ENCODE results near the gene ARFGAP1.

ARFGAP1 gene

GRCh38 chr20:63240004-63240403 lies 32.6 kb upstream of the ARFGAP1 start:
- FAIRE-seq, result no peak
- no peak for DNase-seq (ENCODE audit: low spot score)

- FAIRE-seq (no peak), DNase-seq (ENCODE audit: low spot score) (no peak)
Measured at GRCh38 chr20:63241272-63241671, 31.3 kb upstream of the ARFGAP1 start.

- FAIRE-seq, result no peak
- DNase-seq (ENCODE audit: low spot score), result no peak
Measured at GRCh38 chr20:63242736-63243135, 29.9 kb upstream of the ARFGAP1 start.

- no peak for DNase-seq (ENCODE audit: low spot score)
- FAIRE-seq, result no peak
Measured at GRCh38 chr20:63243604-63244247, 28.9 kb upstream of the ARFGAP1 start.

GRCh38 chr20:63244468-63244867 lies 28.1 kb upstream of the ARFGAP1 start:
- FAIRE-seq, result no peak
- DNase-seq (ENCODE audit: low spot score), result no peak

GRCh38 chr20:63246490-63247288 lies 25.9 kb upstream of the ARFGAP1 start:
- DNase-seq (ENCODE audit: low spot score), result no peak
- FAIRE-seq, result no peak

GRCh38 chr20:63247671-63248228 lies 24.9 kb upstream of the ARFGAP1 start:
- FAIRE-seq, result no peak
- no peak for DNase-seq (ENCODE audit: low spot score)

GRCh38 chr20:63248835-63249591 lies 23.6 kb upstream of the ARFGAP1 start:
- DNase-seq (ENCODE audit: low spot score), result peak; percentile 77
- FAIRE-seq, result peak; percentile 83

GRCh38 chr20:63249891-63250290 lies 22.7 kb upstream of the ARFGAP1 start:
- no peak for DNase-seq (ENCODE audit: low spot score)
- FAIRE-seq, result no peak

GRCh38 chr20:63251350-63251749 lies 21.3 kb upstream of the ARFGAP1 start:
- FAIRE-seq (peak; percentile 61), DNase-seq (ENCODE audit: low spot score) (peak; percentile 12)

GRCh38 chr20:63252284-63252711 lies 20.3 kb upstream of the ARFGAP1 start:
- FAIRE-seq (no peak), DNase-seq (ENCODE audit: low spot score) (no peak)

- FAIRE-seq, result no peak
- no peak for DNase-seq (ENCODE audit: low spot score)
Measured at GRCh38 chr20:63253065-63253437, 19.6 kb upstream of the ARFGAP1 start.

GRCh38 chr20:63253438-63254231 lies 19.0 kb upstream of the ARFGAP1 start:
- DNase-seq (ENCODE audit: low spot score), result no peak
- no peak for FAIRE-seq

- no peak for DNase-seq (ENCODE audit: low spot score)
- FAIRE-seq, result no peak
Measured at GRCh38 chr20:63254232-63254605, 18.4 kb upstream of the ARFGAP1 start, which contains the start of gene NKAIN4. Gene NKAIN4, minus strand, starts transcription at chr20:63254463. Its CDS starts 13 bp downstream, at chr20:63254450.

GRCh38 chr20:63254606-63255384 lies 17.8 kb upstream of the ARFGAP1 start:
- DNase-seq (ENCODE audit: low spot score) (no peak), FAIRE-seq (no peak)

- DNase-seq (ENCODE audit: low spot score), result no peak
- no peak for FAIRE-seq
Measured at GRCh38 chr20:63255931-63256704, 16.5 kb upstream of the ARFGAP1 start.

GRCh38 chr20:63256954-63257353 lies 15.7 kb upstream of the ARFGAP1 start:
- FAIRE-seq (no peak), DNase-seq (ENCODE audit: low spot score) (no peak)

GRCh38 chr20:63257629-63258028 lies 15.0 kb upstream of the ARFGAP1 start:
- no peak for DNase-seq (ENCODE audit: low spot score)
- FAIRE-seq, result no peak

- DNase-seq (ENCODE audit: low spot score) (no peak), FAIRE-seq (no peak)
Measured at GRCh38 chr20:63258781-63259180, 13.8 kb upstream of the ARFGAP1 start.
